ENCODE data around the gene MARVELD1.

MARVELD1 gene

DNA sequence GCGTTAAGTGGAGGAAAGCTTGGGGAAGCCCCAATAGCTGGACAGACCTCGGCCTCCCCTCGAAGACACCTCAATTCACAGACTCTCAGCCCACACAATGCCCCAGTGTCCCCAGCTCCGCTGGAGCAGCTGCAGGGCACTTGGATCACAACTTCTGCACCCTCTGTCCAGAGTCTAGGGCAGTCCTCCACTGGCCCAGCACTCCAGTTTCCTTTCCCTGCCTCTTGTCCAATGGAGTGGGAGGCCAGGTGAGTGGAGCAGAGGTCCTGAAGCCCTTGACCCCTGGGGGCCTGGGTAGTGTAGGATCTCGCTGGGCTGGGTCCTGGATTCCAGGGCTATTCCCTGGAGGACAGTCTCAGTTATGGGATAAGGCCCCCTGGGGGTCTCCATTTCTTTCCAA, 46.4 kb downstream of the MARVELD1 start:
- no peak for DNase-seq

DNA sequence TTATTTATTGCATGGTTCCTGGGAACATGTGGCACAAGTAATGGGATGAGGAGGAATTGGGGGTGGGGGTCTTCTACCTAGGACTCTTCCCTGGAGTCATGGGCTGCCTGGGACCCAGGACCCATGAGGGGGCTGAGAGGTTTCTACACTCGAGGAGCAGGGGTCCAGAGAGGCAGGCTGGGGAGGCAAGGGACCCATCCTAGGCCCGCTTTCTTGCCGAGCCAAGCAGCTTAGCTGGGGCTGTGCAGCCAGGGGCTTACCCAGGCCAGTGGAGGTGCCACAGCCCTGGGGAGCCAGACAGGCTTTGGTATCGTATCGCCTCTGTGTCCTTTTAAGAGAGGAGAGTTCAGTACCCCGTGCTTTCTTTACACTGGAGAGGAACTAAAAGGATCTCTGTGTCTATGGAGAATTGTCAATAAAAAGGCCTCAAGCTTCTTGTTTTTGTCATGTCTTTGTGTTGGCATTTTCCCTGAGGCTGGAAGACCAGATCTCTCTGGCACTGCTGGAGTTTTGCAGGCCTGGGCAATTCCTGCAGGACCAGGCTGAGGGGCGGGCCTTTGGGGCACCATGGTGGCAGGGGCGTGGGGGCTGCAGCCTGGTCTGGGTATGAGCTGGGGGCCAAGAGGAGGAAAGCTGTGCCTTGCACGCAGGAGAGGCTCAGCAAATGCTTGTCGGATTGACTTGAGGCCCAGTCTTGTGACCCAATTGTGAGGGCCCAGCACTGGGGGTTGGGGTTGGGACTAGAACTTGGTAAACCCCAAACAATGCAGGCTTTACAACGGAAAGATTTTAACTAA, 47.1 kb downstream of the MARVELD1 start:
- DNase-seq, result no peak

DNA sequence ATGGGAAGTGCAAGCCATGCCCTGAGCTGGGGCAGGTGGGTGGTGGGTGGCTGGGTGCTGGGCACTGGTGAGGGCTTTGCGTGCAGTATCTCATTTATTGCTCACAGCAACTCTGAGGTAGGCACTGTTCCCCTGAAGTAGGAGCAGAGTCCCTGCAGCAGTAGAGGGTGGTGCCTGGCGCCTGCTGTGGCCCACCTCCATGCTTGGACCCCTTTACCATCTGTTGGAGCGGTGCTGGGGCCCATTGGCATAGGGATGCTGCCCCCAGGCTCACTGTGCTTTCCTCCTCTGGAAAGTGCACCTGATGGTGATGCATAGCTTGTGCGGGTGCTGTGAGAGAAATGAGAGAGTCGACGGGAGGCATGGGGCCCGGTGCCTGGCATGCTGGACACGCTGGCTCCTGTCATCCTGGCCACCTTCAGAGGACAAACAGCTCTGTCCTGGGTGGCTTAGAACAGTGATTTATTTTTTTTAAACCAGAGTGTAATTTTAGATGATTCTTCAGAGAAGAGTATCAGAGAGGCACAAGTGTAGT, 47.9 kb downstream of the MARVELD1 start:
- DNase-seq, result no peak

DNA sequence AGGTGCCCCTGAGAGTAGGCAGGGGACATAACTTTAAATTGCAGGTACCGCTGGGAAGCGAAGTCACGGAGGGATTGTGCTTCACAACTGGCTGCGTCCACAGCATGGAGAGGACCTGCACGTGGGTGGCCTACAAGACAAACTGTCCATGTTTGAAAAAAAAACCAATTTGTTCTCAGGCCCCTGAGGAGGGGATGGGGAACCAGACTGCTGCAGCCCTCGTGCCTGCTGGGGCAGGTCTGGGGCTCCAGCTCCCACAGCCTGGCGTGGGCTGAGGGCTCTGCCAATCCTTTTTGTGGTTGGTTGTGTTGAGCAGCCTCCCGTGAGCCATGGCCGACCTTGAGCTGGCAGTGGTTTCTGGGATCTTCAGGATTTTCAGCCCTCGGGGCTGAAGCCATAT, 48.5 kb downstream of the MARVELD1 start:
- no peak for DNase-seq

DNA sequence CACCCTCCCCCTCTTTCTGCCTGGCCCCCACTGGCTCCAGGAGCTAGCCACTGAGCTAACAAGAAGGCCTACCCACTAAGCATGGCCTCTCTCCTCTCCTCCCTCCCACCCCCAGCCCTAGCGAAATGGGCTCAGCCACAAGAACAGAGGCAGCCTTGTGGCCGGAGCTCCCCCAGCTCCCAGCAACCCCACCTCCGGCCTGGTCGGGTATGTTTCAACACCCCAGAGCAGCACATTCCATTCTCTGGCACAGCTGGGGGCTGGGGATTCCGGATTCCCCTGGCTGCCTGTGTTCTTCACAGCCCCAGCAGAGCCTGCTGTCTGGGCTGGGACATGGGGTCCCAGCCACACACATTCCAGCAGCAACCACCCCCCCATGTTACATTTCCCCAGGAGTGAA, 49.3 kb downstream of the MARVELD1 start:
- no peak for DNase-seq

DNA sequence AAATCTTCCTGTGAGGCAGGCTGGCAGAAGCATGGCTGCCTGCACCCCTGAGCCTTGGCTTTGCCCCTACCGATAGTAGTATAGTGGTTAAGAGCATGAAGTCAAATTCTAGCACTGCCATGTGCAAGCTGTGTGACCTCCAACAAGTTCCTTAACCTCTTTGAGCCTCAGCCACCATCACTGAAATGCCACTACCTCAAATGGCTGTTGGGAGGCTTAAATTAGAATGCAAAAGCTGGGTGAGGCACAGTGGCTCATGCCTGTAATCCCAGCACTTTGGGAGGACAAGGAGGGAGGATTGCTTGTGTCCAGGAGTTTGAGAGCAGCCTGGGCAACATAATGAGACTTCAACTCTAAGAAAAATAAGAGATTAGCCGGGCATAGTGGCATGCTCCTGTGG, 49.9 kb downstream of the MARVELD1 start:
- no peak for DNase-seq

DNA sequence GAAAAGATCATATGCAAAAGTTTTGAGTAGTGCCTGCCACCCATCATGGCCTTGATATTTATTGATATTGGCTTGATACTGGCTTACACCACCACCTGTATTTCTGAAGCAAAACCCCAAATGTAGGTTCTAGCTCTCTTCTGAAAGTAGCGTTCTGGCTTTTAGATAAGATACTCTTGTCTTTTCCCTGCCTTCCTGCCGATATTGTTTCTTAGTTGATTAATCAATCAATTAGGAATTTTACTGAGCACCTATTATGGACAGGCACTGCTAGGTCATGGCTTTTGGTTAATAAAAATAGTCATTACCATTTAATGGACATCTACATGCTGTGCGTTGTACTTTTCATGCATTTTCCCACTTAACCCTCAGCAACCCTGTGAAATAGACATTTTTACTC, 50.4 kb downstream of the MARVELD1 start:
- DNase-seq, result no peak

DNA sequence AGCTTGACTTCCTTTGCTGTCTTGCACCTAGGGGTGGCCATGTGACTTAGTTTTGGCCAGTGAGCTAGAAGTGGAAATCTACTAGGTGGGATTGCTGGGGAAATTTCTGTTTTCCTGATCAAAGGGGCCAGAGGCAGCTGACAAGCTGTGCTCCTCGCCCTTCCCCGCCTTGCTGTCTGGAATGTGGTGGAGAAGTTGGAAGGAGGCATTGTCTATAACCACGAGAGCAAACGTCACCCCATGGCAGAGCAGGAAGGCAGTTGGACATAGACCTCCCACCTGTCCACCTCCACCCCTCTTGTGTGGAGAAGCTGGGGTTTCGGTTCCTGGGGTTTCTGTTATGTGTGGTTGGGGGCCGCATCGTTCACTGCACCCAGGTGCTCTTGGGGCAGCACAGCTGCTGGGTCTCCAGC, 51.0 kb downstream of the MARVELD1 start:
- DNase-seq, result no peak

DNA sequence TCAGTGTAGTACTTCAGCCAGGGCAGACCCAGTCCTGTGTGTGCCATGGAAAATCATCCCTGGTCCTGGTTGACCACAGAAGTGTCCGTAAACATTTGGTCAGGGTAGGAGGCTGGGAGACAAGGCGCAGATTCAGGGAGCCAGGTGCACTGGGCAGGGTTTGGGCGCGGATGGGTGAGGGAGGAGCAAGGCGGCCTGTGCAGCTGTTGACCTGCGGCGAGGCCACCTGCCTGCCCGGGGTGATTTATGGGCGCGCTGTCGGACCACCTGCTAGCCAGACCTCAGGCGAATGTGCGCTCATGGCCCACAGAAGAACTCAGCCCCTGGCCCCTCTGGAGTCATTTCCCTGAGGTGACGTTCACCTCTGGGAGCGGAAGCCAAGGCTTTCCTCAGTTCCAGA, 51.7 kb downstream of the MARVELD1 start:
- no peak for DNase-seq

DNA sequence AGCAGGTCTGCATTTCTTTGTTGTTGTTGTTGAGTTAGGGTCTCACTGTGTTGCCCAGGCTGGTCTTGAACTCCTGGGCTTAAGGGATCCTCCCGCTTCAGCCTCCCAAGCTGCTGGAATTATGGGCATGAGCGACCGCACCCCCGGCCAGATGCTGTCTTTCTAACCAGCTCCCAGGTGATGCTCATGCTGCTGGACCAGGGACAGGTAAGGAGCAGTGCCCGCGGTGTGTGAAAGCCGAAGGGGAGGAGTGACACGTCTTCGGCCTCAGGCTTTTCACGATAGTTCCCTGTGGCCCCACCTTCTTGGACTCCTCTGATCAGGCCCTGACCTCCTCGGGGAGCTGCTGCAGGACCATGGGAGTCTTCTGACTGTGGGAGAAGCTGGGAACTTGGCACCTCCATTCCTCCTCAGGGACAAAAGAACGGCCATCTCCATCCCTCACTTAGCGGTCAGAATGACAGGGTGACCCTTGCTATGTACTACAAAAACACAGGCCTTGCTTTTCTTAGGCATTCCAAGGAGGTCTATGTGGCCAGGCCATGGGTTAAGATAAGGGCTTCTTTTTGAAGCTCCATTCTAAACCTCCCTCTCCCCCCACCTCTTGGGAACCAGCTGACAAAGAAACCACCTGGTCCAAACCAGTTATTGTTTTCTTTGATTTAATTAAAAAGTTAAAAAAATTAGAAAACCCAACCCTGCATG, 52.7 kb downstream of the MARVELD1 start:
- DNase-seq, result no peak

DNA sequence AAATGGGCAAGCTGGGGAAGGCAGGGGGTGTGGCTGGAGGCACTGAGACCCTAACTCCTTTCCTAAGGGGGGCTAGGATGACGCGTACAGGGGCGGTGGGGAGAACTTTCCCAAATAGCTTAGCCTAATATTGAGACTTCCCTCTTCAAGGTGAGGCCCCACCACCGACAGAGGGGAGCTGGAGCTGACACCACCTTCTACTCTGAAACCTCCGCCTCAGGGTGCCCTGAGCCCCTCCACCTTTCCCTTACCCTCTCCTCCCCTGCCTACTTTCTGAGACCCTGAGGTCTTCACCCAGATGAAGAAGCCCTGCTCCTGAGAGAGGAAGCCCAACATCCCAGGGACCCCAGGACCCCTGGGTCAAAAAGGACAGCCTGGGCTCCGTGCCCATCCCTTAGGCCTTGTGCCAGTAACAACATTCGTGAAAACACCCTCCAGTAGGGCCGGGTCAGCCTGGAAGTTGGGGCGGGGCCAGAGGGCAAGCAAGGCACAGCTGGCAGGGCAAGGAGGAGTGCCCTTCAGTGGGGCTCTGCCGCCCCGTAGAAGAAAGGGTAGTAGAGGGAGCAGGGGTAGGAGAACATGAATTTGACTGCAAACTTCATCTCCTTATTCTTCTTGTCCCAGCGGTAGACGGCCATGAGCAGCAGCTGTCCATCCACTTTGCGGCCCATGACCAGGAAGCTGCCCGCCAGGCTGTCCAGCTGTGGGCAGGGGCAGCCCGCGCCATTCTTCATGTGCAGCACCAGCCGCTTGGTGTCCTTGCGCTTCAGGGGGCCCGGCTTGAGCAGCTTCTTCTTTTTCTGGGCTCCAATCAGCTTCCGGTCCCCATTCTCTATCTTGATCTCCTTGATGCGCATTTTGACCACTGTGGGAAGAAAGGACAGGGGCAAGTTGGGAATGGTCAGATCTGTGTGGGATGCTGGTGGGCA, 53.7 kb downstream of the MARVELD1 start:
- no peak for DNase-seq
